ENCODE data around the gene USP43.

The USP43 gene

DNA sequence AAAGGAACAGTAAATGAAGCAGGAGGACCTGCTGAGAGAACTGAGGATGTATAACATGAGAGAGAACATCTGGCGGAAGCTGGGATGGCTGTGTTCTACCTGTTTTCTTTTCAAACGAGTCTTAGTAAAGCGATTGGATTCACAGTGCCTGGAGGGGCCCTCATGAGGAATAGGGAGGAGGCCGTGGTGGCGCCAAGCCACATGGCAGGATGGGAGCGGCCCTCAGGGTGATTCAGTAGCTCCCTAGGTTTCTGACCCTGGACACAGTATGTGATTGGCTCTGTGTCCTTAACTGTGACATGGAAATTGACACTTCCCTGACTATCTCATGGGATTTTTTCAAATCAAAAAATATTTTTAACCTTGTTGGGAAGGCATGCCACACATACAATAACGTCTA lies 32.1 kb downstream of the USP43 start:
- Histone ChIP-seq H2AFZ (ENCODE audit: low read depth) (no peak overlapping the region), H3K9ac (no peak overlapping the region), H3K36me3 (ENCODE audit: insufficient read depth) (no peaks in the 10 kb centered on the region), H3K4me2 (no peak overlapping the region), H4K20me1 (ENCODE audit: insufficient read depth) (no peaks in the 10 kb centered on the region), H3K27ac (no peak overlapping the region), H3K4me1 (ENCODE audit: low read depth, poor library complexity, severe bottlenecking) (no peaks in the 10 kb centered on the region), H3K4me3 (IDR thresholded peaks at IDR 0.05; ENCODE audit: insufficient read depth, low read depth, low read length) (no peak overlapping the region), H3K27me3 (ENCODE audit: insufficient read depth, low read depth) (no peaks in the 10 kb centered on the region), H3K79me2 (ENCODE audit: insufficient read depth, low read depth) (no peaks in the 10 kb centered on the region)
- TF ChIP-seq, protein P1, sequence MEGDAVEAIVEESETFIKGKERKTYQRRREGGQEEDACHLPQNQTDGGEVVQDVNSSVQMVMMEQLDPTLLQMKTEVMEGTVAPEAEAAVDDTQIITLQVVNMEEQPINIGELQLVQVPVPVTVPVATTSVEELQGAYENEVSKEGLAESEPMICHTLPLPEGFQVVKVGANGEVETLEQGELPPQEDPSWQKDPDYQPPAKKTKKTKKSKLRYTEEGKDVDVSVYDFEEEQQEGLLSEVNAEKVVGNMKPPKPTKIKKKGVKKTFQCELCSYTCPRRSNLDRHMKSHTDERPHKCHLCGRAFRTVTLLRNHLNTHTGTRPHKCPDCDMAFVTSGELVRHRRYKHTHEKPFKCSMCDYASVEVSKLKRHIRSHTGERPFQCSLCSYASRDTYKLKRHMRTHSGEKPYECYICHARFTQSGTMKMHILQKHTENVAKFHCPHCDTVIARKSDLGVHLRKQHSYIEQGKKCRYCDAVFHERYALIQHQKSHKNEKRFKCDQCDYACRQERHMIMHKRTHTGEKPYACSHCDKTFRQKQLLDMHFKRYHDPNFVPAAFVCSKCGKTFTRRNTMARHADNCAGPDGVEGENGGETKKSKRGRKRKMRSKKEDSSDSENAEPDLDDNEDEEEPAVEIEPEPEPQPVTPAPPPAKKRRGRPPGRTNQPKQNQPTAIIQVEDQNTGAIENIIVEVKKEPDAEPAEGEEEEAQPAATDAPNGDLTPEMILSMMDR (conservative IDR thresholded peaks at IDR 0.05; ENCODE audit: low read depth, low read length): no peak

DNA sequence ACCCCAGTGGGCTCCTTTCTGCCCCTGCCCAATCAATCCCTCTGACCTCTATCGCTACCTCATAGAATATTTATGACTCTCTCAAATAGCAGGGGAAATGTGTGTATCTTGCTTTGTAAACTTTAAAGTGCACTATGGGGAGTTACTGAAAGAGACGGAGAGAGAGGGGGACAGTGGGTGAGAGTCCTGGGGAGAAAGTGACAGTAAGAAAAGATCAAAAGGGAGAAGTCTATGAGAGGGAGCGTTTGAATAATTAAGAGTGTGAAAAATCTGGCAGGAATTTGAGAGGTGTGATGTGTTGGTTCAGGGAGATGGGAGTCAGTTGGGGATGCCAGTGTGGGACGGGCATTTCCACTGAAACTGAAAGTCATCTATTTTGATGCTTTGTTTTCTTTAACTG lies 32.6 kb downstream of the USP43 start:
- H3K79me2 ChIP-seq (ENCODE audit: insufficient read depth, low read depth): no peaks in the 10 kb centered on the region
- no peaks in the 10 kb centered on the region for H3K27me3 ChIP-seq (ENCODE audit: insufficient read depth, low read depth)
- no peak overlapping the region for H3K9ac ChIP-seq
- H2AFZ ChIP-seq (ENCODE audit: low read depth): no peak overlapping the region
- TF ChIP-seq, protein P1 (conservative IDR thresholded peaks at IDR 0.05; ENCODE audit: low read depth, low read length): no peak
- no peak overlapping the region for H3K4me2 ChIP-seq
- H3K4me1 ChIP-seq (ENCODE audit: low read depth, poor library complexity, severe bottlenecking): no peaks in the 10 kb centered on the region
- H3K4me3 ChIP-seq (IDR thresholded peaks at IDR 0.05; ENCODE audit: insufficient read depth, low read depth, low read length): no peak overlapping the region
- no peaks in the 10 kb centered on the region for H4K20me1 ChIP-seq (ENCODE audit: insufficient read depth)
- H3K36me3 ChIP-seq (ENCODE audit: insufficient read depth): no peaks in the 10 kb centered on the region
- H3K27ac ChIP-seq: no peak overlapping the region

- Histone ChIP-seq H3K4me2 (no peak overlapping the region), H3K4me3 (IDR thresholded peaks at IDR 0.05; ENCODE audit: insufficient read depth, low read depth, low read length) (no peak overlapping the region), H4K20me1 (ENCODE audit: insufficient read depth) (no peaks in the 10 kb centered on the region)
Measured at GRCh38 chr17:9684955-9685621, 39.8 kb downstream of the USP43 start.

GRCh38 chr17:9693755-9694154 lies 48.4 kb downstream of the USP43 start:
- Histone ChIP-seq H3K9ac (no peak overlapping the region), H3K36me3 (ENCODE audit: insufficient read depth) (no peaks in the 10 kb centered on the region), H3K4me2 (no peak overlapping the region), H3K27me3 (ENCODE audit: insufficient read depth, low read depth) (no peaks in the 10 kb centered on the region), H2AFZ (ENCODE audit: low read depth) (no peak overlapping the region), H4K20me1 (ENCODE audit: insufficient read depth) (no peaks in the 10 kb centered on the region), H3K79me2 (ENCODE audit: insufficient read depth, low read depth) (no peaks in the 10 kb centered on the region), H3K4me3 (IDR thresholded peaks at IDR 0.05; ENCODE audit: insufficient read depth, low read depth, low read length) (no peak overlapping the region), H3K27ac (no peak overlapping the region), H3K4me1 (ENCODE audit: low read depth, poor library complexity, severe bottlenecking) (no peaks in the 10 kb centered on the region)
- TF ChIP-seq, protein P1 (conservative IDR thresholded peaks at IDR 0.05; ENCODE audit: low read depth, low read length): no peak

More at GRCh38 chr17:9684955-9685621, 39.8 kb downstream of the USP43 start:
- Histone ChIP-seq H3K27me3 (ENCODE audit: insufficient read depth, low read depth) (no peaks in the 10 kb centered on the region), H3K27ac (no peak overlapping the region), H2AFZ (ENCODE audit: low read depth) (no peak overlapping the region), H3K4me1 (ENCODE audit: low read depth, poor library complexity, severe bottlenecking) (no peaks in the 10 kb centered on the region), H3K79me2 (ENCODE audit: insufficient read depth, low read depth) (no peaks in the 10 kb centered on the region), H3K36me3 (ENCODE audit: insufficient read depth) (no peaks in the 10 kb centered on the region), H3K9ac (no peak overlapping the region)
- TF ChIP-seq, protein P1 (conservative IDR thresholded peaks at IDR 0.05; ENCODE audit: low read depth, low read length): no peak
